Kidney (tissue), 14 donors: ENCODE results near the gene AARS2. TPM values are rescaled to one million over a fixed set of nuclear protein-coding genes. Genes with fewer than 3 reads are reported as not detected.

Experiments used
- DNase-seq, 5 donors: peaks; one replicate each; pipeline ENCODE4 v3.0.0-alpha.2; 2013 to 2020
- FAIRE-seq: peaks from 2 replicates; lab custom pipeline; 2012; peaks lifted over from hg19 to GRCh38; lab: Jason Lieb, UNC
- H3K27ac ChIP-seq, 2 donors: one replicate each; pipeline ENCODE4 v1.7.0; 2013; ENCODE audit warnings: low read depth in 2 of 2, low read length in 2 of 2, inconsistent platforms in 1 of 2
- H3K27me3 ChIP-seq: one replicate; pipeline ENCODE4 v1.7.1; 2013; ENCODE audit warnings: low read length, inconsistent platforms; ENCODE audit not compliant: control insufficient read depth, insufficient read depth
- H3K36me3 ChIP-seq, 3 donors: one replicate each; pipeline versions ENCODE4 v1.7.0 to v1.7.1; 2013; ENCODE audit warnings: low read length in 3 of 3, control low read depth in 1 of 3, inconsistent platforms in 1 of 3; ENCODE audit not compliant: insufficient read depth in 3 of 3, control insufficient read depth in 2 of 3
- H3K4me1 ChIP-seq, 3 donors: one replicate each; pipeline versions ENCODE4 v1.7.0 to v1.7.1; 2013; ENCODE audit warnings: low read length in 3 of 3, inconsistent platforms in 1 of 3, low read depth in 1 of 3; ENCODE audit not compliant: control insufficient read depth in 2 of 3, insufficient read depth in 2 of 3
- H3K4me3 ChIP-seq, 3 donors: one replicate each; pipeline versions ENCODE4 v1.7.0 to v1.8.1; 2013; ENCODE audit warnings: low read length in 3 of 3, control low read depth in 1 of 3, inconsistent platforms in 1 of 3
- H3K9ac ChIP-seq, 3 donors: one replicate each; pipeline versions ENCODE4 v1.7.0 to v1.7.1; 2013; ENCODE audit warnings: low read length in 3 of 3, control low read depth in 1 of 3, inconsistent platforms in 1 of 3
- H3K9me3 ChIP-seq, 3 donors: one replicate each; pipeline versions ENCODE4 v1.7.0 to v1.7.1; 2013; ENCODE audit warnings: low read length in 3 of 3, control low read depth in 1 of 3, inconsistent platforms in 1 of 3; ENCODE audit not compliant: control insufficient read depth in 2 of 3, insufficient read depth in 1 of 3
- CTCF ChIP-seq: IDR thresholded peaks from 3 replicates; pipeline ENCODE4 v1.5.1; 2012; ENCODE audit warnings: mild to moderate bottlenecking, moderate library complexity, borderline replicate concordance; ENCODE audit not compliant: insufficient read depth; ENCODE audit errors: extremely low read depth
- intact Hi-C: fragments of 100-400 bp; cut with DNase I; formaldehyde crosslinking; loops from one replicate; pipeline ENCODE4 v1.11.1; 2022
- polyA plus RNA-seq: library from polyadenylated mRNA; stranded (reverse); fragments of 350-450 nt; fragmentation: Illumina TruSeq; extraction: RNeasy Lipid Tissue Mini Kit (QIAGEN cat#74804); gene quantifications from one replicate; pipeline ENCODE4 v1.2.3, GENCODE V29; 2014; ENCODE audit warnings: low read depth, low replicate concordance; ENCODE audit not compliant: insufficient read depth
- total RNA-seq: library from RNA; stranded (reverse); fragmentation: NEBNext Ultra II Directional; extraction: Animal tissue kit (Norgen Biotek cat#: 25700); gene quantifications from one replicate; pipeline ENCODE4 v1.2.1, GENCODE V29; 2021
- donor health status: control.
- donor health status: control.
- donor health status: control.
- donor health status: control.
- donor health status: control.
- donor health status: DM: yes; HTN: yes; CAD: no.
- donor health status: Normal renal cell carcinoma (clear cell type).

AARS2 gene
- total and polyA plus RNA-seq, 2 donors from 2014 or later: 5.4 to 12.6 TPM

- no peak for FAIRE-seq
- no peak overlapping the region for H3K27ac ChIP-seq
- H3K4me1 ChIP-seq: no peaks in the 10 kb centered on the region
- H3K9ac ChIP-seq: no peak overlapping the region
- intact Hi-C loops: no loop called here
- H3K36me3 ChIP-seq: no peaks in the 10 kb centered on the region
- no peak for TF ChIP-seq CTCF
- peaks cover 3% of the 10 kb centered on the region for H3K27me3 ChIP-seq
- DNase-seq: peak in 2 of 5 donors; percentile 34 to 59
- H3K4me3 ChIP-seq: no peak overlapping the region
- no peaks in the 10 kb centered on the region for H3K9me3 ChIP-seq
Observed at GRCh38 chr6:44285552-44286284, 27.4 kb downstream of the AARS2 start.

- intact Hi-C loops: no loop called here
- H3K27me3 ChIP-seq: peaks cover 3% of the 10 kb centered on the region
- no peak overlapping the region for H3K4me3 ChIP-seq
- H3K9me3 ChIP-seq: no peaks in the 10 kb centered on the region
- FAIRE-seq (no peak), DNase-seq (no peak)
- no peaks in the 10 kb centered on the region for H3K4me1 ChIP-seq
- H3K36me3 ChIP-seq: no peaks in the 10 kb centered on the region
- no peak overlapping the region for H3K27ac ChIP-seq
- no peak overlapping the region for H3K9ac ChIP-seq
- no peak for TF ChIP-seq CTCF
Observed at GRCh38 chr6:44284867-44285266, 28.3 kb downstream of the AARS2 start.

- no peak for TF ChIP-seq CTCF
- Histone ChIP-seq H3K27ac (no peak overlapping the region), H3K27me3 (no peaks in the 10 kb centered on the region), H3K4me3 (no peak overlapping the region), H3K9ac (no peak overlapping the region), H3K36me3 (no peaks in the 10 kb centered on the region), H3K9me3 (no peaks in the 10 kb centered on the region), H3K4me1 (no peaks in the 10 kb centered on the region)
- DNase-seq (no peak), FAIRE-seq (no peak)
- intact Hi-C loops: no loop called here
Observed at GRCh38 chr6:44284121-44284520, 29.0 kb downstream of the AARS2 start.
